OCI-LY1 (cell line): Measurements from ENCODE around the gene PLK2.

Source experiments
- H2AFZ ChIP-seq: fragments of 200-600 bp; sonication (generic), shearing (Covaris generic); 2 replicates; pipeline ENCODE4 v1.6.0; 2014; ENCODE audit warnings: antibody characterized with exemption, mild to moderate bottlenecking, low read length
- H3F3A ChIP-seq: fragments of 200-600 bp; sonication (generic), shearing (Covaris generic); 2 replicates; pipeline ENCODE4 v1.6.0; 2014; ENCODE audit warnings: mild to moderate bottlenecking, antibody characterized with exemption, low read length, moderate library complexity; ENCODE audit not compliant: insufficient read depth
- H3K27ac ChIP-seq: fragments of 200-600 bp; sonication (generic); 2 replicates; pipeline ENCODE4 v1.5.1; 2014; ENCODE audit warnings: low read length, mixed run types, mild to moderate bottlenecking, low read depth; ENCODE audit not compliant: poor library complexity, severe bottlenecking
- H3K27me3 ChIP-seq: fragments of 200-600 bp; sonication (generic); 2 replicates; pipeline ENCODE4 v1.6.0; 2014; ENCODE audit warnings: antibody characterized with exemption, mild to moderate bottlenecking, low read length, moderate library complexity; ENCODE audit not compliant: insufficient read depth
- H3K36me3 ChIP-seq: fragments of 200-600 bp; sonication (generic); 2 replicates; pipeline ENCODE4 v1.6.1; 2014; ENCODE audit warnings: mild to moderate bottlenecking, antibody characterized with exemption, low read length, moderate library complexity, mixed read lengths; ENCODE audit not compliant: insufficient read depth
- H3K4me1 ChIP-seq: fragments of 200-600 bp; sonication (generic); 2 replicates; pipeline ENCODE4 v1.5.1; 2014; ENCODE audit warnings: mild to moderate bottlenecking, low read length, moderate library complexity; ENCODE audit not compliant: insufficient read depth, severe bottlenecking
- H3K4me2 ChIP-seq: fragments of 200-600 bp; sonication (generic), shearing (Covaris generic); 2 replicates; pipeline ENCODE4 v1.6.1; 2014; ENCODE audit warnings: low read length
- H3K4me3 ChIP-seq: fragments of 200-600 bp; sonication (generic); 2 replicates; pipeline ENCODE4 v1.5.1; 2014; ENCODE audit warnings: low read length, low read depth, mild to moderate bottlenecking, mixed read lengths; ENCODE audit not compliant: poor library complexity, severe bottlenecking
- H3K79me2 ChIP-seq: fragments of 200-600 bp; shearing (Covaris generic); 2 replicates; pipeline ENCODE4 v1.6.1; 2016; ENCODE audit warnings: mixed run types, low read length, mixed read lengths; ENCODE audit not compliant: insufficient read depth
- H3K9ac ChIP-seq: fragments of 200-600 bp; sonication (generic), shearing (Covaris generic); 2 replicates; pipeline ENCODE4 v1.6.1; 2014; ENCODE audit warnings: mild to moderate bottlenecking, low read length, mixed read lengths
- H3K9me2 ChIP-seq: fragments of 200-600 bp; sonication (generic), shearing (Covaris generic); 2 replicates; pipeline ENCODE4 v1.6.1; 2014; ENCODE audit warnings: low read depth, mild to moderate bottlenecking, low read length, mixed read lengths
- H3K9me3 ChIP-seq: fragments of 200-600 bp; shearing (Covaris generic); 2 replicates; pipeline ENCODE4 v1.6.1; 2014; ENCODE audit warnings: low read length, mixed read lengths
- H4K20me1 ChIP-seq: fragments of 200-600 bp; sonication (generic), shearing (Covaris generic); 2 replicates; pipeline ENCODE4 v1.6.0; 2016; ENCODE audit warnings: mild to moderate bottlenecking, low read length; ENCODE audit not compliant: insufficient read depth
- CTCF ChIP-seq: fragments of 200-600 bp; sonication (generic), shearing (Covaris generic); IDR thresholded peaks from 2 replicates; pipeline ENCODE4 v1.5.1; 2017; ENCODE audit warnings: mild to moderate bottlenecking, antibody characterized with exemption, low read length, moderate library complexity, mixed read lengths
- EZH2 ChIP-seq: fragments of 200-600 bp; sonication (generic), shearing (Covaris generic); IDR thresholded peaks from 2 replicates; pipeline ENCODE4 v1.8.0; 2017; ENCODE audit warnings: borderline replicate concordance, mixed run types, mild to moderate bottlenecking, antibody characterized with exemption, low read length, moderate library complexity, mixed read lengths

PLK2 gene

DNA sequence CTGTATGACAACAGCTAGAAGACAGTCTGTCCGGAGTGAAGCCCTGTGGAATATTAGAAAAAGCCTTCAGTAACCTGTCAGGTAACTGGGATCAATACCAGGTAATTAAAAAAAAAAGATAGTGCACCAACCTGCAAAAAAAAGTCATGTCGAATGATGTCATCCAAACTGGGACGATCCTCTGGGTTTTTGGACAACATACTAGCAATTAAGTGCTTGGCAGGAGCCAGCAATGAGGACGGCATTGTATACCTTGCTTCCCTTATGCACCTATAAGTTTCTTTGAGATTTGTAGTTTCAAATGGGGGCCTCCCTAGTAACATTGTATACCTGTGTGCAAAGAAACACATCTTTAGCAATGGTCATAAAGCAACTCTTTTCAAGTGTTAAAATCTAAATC, 2.8 kb downstream of the PLK2 start:
- H3K36me3 ChIP-seq: no peaks in the 10 kb centered on the region
- H3K9ac ChIP-seq: no peak overlapping the region
- H3F3A ChIP-seq: no peaks in the 10 kb centered on the region
- H3K27ac ChIP-seq: no peak overlapping the region
- H3K27me3 ChIP-seq: no peaks in the 10 kb centered on the region
- TF ChIP-seq CTCF (no peak), EZH2 (no peak)
- no peak overlapping the region for H3K4me3 ChIP-seq
- no peaks in the 10 kb centered on the region for H3K79me2 ChIP-seq
- no peaks in the 10 kb centered on the region for H4K20me1 ChIP-seq
- no peak overlapping the region for H2AFZ ChIP-seq
- peaks cover 28% of the 10 kb centered on the region for H3K4me1 ChIP-seq
- no peaks in the 10 kb centered on the region for H3K9me2 ChIP-seq
- H3K4me2 ChIP-seq: no peak overlapping the region
- H3K9me3 ChIP-seq: no peaks in the 10 kb centered on the region

- H3K4me1 ChIP-seq: peaks cover 23% of the 10 kb centered on the region
- no peak overlapping the region for H3K9ac ChIP-seq
- H3K9me3 ChIP-seq: no peaks in the 10 kb centered on the region
- H3K9me2 ChIP-seq: no peaks in the 10 kb centered on the region
- no peaks in the 10 kb centered on the region for H3F3A ChIP-seq
- H3K27me3 ChIP-seq: no peaks in the 10 kb centered on the region
- H3K4me2 ChIP-seq: no peak overlapping the region
- no peaks in the 10 kb centered on the region for H3K79me2 ChIP-seq
- H2AFZ ChIP-seq: no peak overlapping the region
- no peak for TF ChIP-seq CTCF
- TF ChIP-seq EZH2: no peak
- no peak overlapping the region for H3K27ac ChIP-seq
- no peak overlapping the region for H3K4me3 ChIP-seq
- H3K36me3 ChIP-seq: no peaks in the 10 kb centered on the region
- no peaks in the 10 kb centered on the region for H4K20me1 ChIP-seq
These were observed 3.4 kb downstream of the PLK2 start for GRCh38 chr5:58456486-58456885.

DNA sequence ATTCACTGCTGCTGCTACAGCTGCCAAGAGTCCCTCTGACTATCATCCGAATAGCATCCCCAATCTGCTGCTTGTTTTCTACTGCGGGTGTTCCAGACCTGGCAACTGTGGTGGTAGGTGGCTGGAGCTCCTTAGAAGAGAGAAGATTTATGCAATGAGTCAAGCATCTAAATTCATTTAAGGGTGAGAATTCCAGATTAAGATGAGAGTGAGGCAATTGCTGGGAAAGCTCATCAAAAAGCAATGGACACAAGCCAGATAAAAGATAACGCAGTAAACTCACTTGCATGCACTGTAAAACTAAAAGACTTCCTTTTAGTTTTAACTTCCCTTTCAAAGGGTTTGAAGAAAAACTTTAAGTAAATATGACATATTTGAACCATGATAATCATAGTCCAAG, 3.9 kb downstream of the PLK2 start:
- H3K4me3 ChIP-seq: no peak overlapping the region
- H3K27me3 ChIP-seq: no peaks in the 10 kb centered on the region
- TF ChIP-seq CTCF (no peak), EZH2 (no peak)
- no peak overlapping the region for H2AFZ ChIP-seq
- H3K9me3 ChIP-seq: no peaks in the 10 kb centered on the region
- H3K27ac ChIP-seq: no peak overlapping the region
- no peaks in the 10 kb centered on the region for H3F3A ChIP-seq
- no peaks in the 10 kb centered on the region for H3K9me2 ChIP-seq
- no peak overlapping the region for H3K9ac ChIP-seq
- H3K79me2 ChIP-seq: no peaks in the 10 kb centered on the region
- H3K36me3 ChIP-seq: no peaks in the 10 kb centered on the region
- H3K4me2 ChIP-seq: no peak overlapping the region
- no peaks in the 10 kb centered on the region for H4K20me1 ChIP-seq
- peaks cover 19% of the 10 kb centered on the region for H3K4me1 ChIP-seq
